CD14-positive monocyte (primary cell): Measurements from ENCODE around the gene DENND2D. TPM values are rescaled to one million over a fixed set of nuclear protein-coding genes. Genes with fewer than 3 reads are reported as not detected.
A peak's percentile ranks its signal among the peaks of the same experiment; 100 is the strongest.

ENCODE experiments used
- DNase-seq, 3 donors: peaks; one replicate each; pipeline ENCODE4 v3.0.0-alpha.2; 2011 to 2022
- H2AFZ ChIP-seq: 2 replicates; pipeline ENCODE4 v1.6.0; 2012; ENCODE audit warnings: mild to moderate bottlenecking, low read depth, low read length, inconsistent platforms; ENCODE audit not compliant: insufficient read depth, poor library complexity, severe bottlenecking
- H3K27ac ChIP-seq, 2 donors: 1 replicate in 1 of 2; 2 replicates in 1 of 2; pipeline ENCODE4 v1.5.1; 2012 to 2013; ENCODE audit warnings: low read length in 2 of 2, control low read depth in 1 of 2, inconsistent platforms in 1 of 2, low read depth in 1 of 2, mild to moderate bottlenecking in 1 of 2
- H3K27me3 ChIP-seq, 2 donors: one replicate each; pipeline versions ENCODE4 v1.6.0 to v1.6.1; 2011 to 2013; ENCODE audit warnings: low read length in 2 of 2; ENCODE audit not compliant: control insufficient read depth in 2 of 2, insufficient read depth in 2 of 2
- H3K36me3 ChIP-seq, 2 donors: replicated peaks in 1 of 2; 1 replicate in 1 of 2; 2 replicates in 1 of 2; pipeline versions ENCODE4 v1.5.1 to v1.6.1; 2012 to 2013; ENCODE audit warnings: low read length in 2 of 2, control low read depth in 1 of 2, inconsistent platforms in 1 of 2, mild to moderate bottlenecking in 1 of 2; ENCODE audit not compliant: insufficient read depth in 2 of 2, control insufficient read depth in 1 of 2
- H3K4me1 ChIP-seq, 2 donors: 1 replicate in 1 of 2; 2 replicates in 1 of 2; pipeline versions ENCODE4 v1.5.1 to v1.6.1; 2012 to 2013; ENCODE audit warnings: low read length in 2 of 2, control low read depth in 1 of 2, inconsistent platforms in 1 of 2, mild to moderate bottlenecking in 1 of 2, moderate library complexity in 1 of 2; ENCODE audit not compliant: insufficient read depth in 2 of 2, control insufficient read depth in 1 of 2
- H3K4me2 ChIP-seq: replicated peaks from 2 replicates; pipeline ENCODE3; 2012; ENCODE audit warnings: low read length, moderate library complexity, mild to moderate bottlenecking; ENCODE audit not compliant: poor library complexity, severe bottlenecking; ENCODE audit errors: extremely low read depth
- H3K4me3 ChIP-seq, 3 experiments: fragments of 200-600 bp in 1 of 3; sonication (generic) in 1 of 3; replicated peaks in 1 of 3; 1 replicate in 2 of 3; 2 replicates in 1 of 3; pipeline ENCODE4 v1.5.1; 2011 to 2013; ENCODE audit warnings: low read length in 3 of 3, mild to moderate bottlenecking in 3 of 3, control low read depth in 2 of 3, low read depth in 2 of 3, inconsistent platforms in 1 of 3, moderate library complexity in 1 of 3
- H3K79me2 ChIP-seq: 2 replicates; pipeline ENCODE4 v1.6.0; 2012; ENCODE audit warnings: mild to moderate bottlenecking, control low read depth, inconsistent platforms, low read length, moderate library complexity; ENCODE audit not compliant: insufficient read depth
- H3K9ac ChIP-seq: 2 replicates; pipeline ENCODE4 v1.6.0; 2017; ENCODE audit warnings: low read length, mild to moderate bottlenecking; ENCODE audit not compliant: insufficient read depth, poor library complexity, severe bottlenecking
- H3K9me3 ChIP-seq, 2 donors: replicated peaks in 1 of 2; 1 replicate in 1 of 2; 2 replicates in 1 of 2; pipeline versions ENCODE4 v1.5.1 to v1.6.1; 2012 to 2013; ENCODE audit warnings: low read length in 2 of 2, control low read depth in 1 of 2; ENCODE audit not compliant: control insufficient read depth in 1 of 2, insufficient read depth in 1 of 2
- H4K20me1 ChIP-seq: 2 replicates; pipeline ENCODE4 v1.6.0; 2012; ENCODE audit warnings: mild to moderate bottlenecking, low read length, control low read depth, moderate library complexity; ENCODE audit not compliant: insufficient read depth
- H3K27ac Mint-ChIP-seq, 7 donors: one replicate each; pipeline ENCODE4 v1.8.0; 2020; ENCODE audit warnings: mild to moderate bottlenecking in 7 of 7, mixed read lengths in 7 of 7, moderate library complexity in 6 of 7, inconsistent platforms in 2 of 7
- H3K27me3 Mint-ChIP-seq, 3 donors: one replicate each; pipeline ENCODE4 v1.8.0; 2021 to 2022; ENCODE audit warnings: low read depth in 3 of 3, mild to moderate bottlenecking in 3 of 3, mixed read lengths in 3 of 3, moderate library complexity in 3 of 3, inconsistent platforms in 1 of 3
- H3K36me3 Mint-ChIP-seq, 2 donors: one replicate each; pipeline ENCODE4 v1.8.0; 2020; ENCODE audit warnings: mixed read lengths in 2 of 2, inconsistent platforms in 1 of 2, mild to moderate bottlenecking in 1 of 2
- H3K4me1 Mint-ChIP-seq: one replicate; pipeline ENCODE4 v1.8.0; 2020; ENCODE audit warnings: mild to moderate bottlenecking, mixed read lengths
- H3K4me3 Mint-ChIP-seq, 2 donors: one replicate each; pipeline ENCODE4 v1.8.0; 2020; ENCODE audit warnings: mild to moderate bottlenecking in 2 of 2, mixed read lengths in 2 of 2, moderate library complexity in 1 of 2
- H3K9me3 Mint-ChIP-seq, 7 donors: one replicate each; pipeline ENCODE4 v1.8.0; 2020 to 2022; ENCODE audit warnings: mixed read lengths in 7 of 7, mild to moderate bottlenecking in 6 of 7, moderate library complexity in 6 of 7, inconsistent platforms in 2 of 7
- CTCF ChIP-seq: fragments of 200-600 bp; IDR thresholded peaks from one replicate; pipeline ENCODE4 v1.8.0; 2022; ENCODE audit warnings: antibody characterized with exemption, mild to moderate bottlenecking
- WGBS: methylation state at CpG from one replicate; pipeline ENCODE4 v1.1.5; 2013; ENCODE audit warnings: missing lambda C conversion rate; ENCODE audit not compliant: insufficient coverage; 5-methylcytosine and 5-hydroxymethylcytosine counted together
- intact Hi-C, 2 donors: fragments of 100-400 bp; cut with micrococcal nuclease; formaldehyde crosslinking; loops; one replicate each; pipeline versions ENCODE4 v1.15.0 to v1.15.1; 2023
- polyA plus RNA-seq, 3 donors: library from polyadenylated mRNA; depleted of rRNA in 1 of 3; unstranded in 2 of 3; stranded (reverse) in 1 of 3; fragments of 300-500 nt in 2 of 3; fragments of >200 nt in 1 of 3; fragmentation: Illumina TruSeq in 2 of 3; gene quantifications; 1 replicate in 2 of 3; 2 replicates in 1 of 3; pipeline ENCODE4 v1.2.3, GENCODE V29; 2012 to 2021

Gene DENND2D
- polyA plus RNA-seq, 3 donors, result 19.1 to 24.0 (median 22.4) TPM

- H2AFZ ChIP-seq, result no peak overlapping the region
- intact Hi-C loops, result loop anchor here in 1 of 2 donors (5.0 kb wide), 1 partner anchor 49 kb away; the partner anchor contains the start of genes CEPT1 and DRAM2
- peak in 2 of 3 donors; percentile 87 to 88 for DNase-seq
- Mint-ChIP-seq H3K36me3 (peaks cover 80 to 85% of the 10 kb centered on the region in 2 donors), H3K4me1 (peaks cover 54% of the 10 kb centered on the region), H3K4me3 (no peak overlapping the region), H3K27ac (peak overlapping the region in 5 of 7 donors; percentile 1 to 92 (median 63)), H3K9me3 (no peaks in the 10 kb centered on the region), H3K27me3 (no peaks in the 10 kb centered on the region)
- H3K27ac ChIP-seq, result peak overlapping the region in 1 of 2 donors; percentile 86
- no peaks in the 10 kb centered on the region for H4K20me1 ChIP-seq
- H3K27me3 ChIP-seq, result no peaks in the 10 kb centered on the region
- H3K4me3 ChIP-seq, result no peak overlapping the region
- H3K79me2 ChIP-seq, result no peaks in the 10 kb centered on the region
- H3K36me3 ChIP-seq, result peaks cover 47 to 82% of the 10 kb centered on the region in 2 donors
- no peaks in the 10 kb centered on the region for H3K9me3 ChIP-seq
- H3K4me1 ChIP-seq, result peaks cover 63 to 80% of the 10 kb centered on the region in 2 donors
- TF ChIP-seq CTCF, result no peak
- no peak overlapping the region for H3K9ac ChIP-seq
- 14% methylated on average over 2 of the region's 2 CpGs for WGBS
- no peak overlapping the region for H3K4me2 ChIP-seq
These were observed 9.5 kb downstream of the DENND2D start for GRCh38 chr1:111190931-111191451.

GRCh38 chr1:111184663-111185062 lies 15.8 kb downstream of the DENND2D start:
- no peak overlapping the region for H2AFZ ChIP-seq
- no peaks in the 10 kb centered on the region for H3K27me3 ChIP-seq
- peak; percentile 30 to 62 (median 58) for DNase-seq
- H3K4me1 ChIP-seq, result peaks cover 34 to 45% of the 10 kb centered on the region in 2 donors
- TF ChIP-seq CTCF, result no peak
- no peaks in the 10 kb centered on the region for H3K9me3 Mint-ChIP-seq
- no peak overlapping the region for H3K9ac ChIP-seq
- peak overlapping the region in 1 of 2 donors; percentile 78 for H3K27ac ChIP-seq
- H3K9me3 ChIP-seq, result no peaks in the 10 kb centered on the region
- H3K4me3 Mint-ChIP-seq, result no peak overlapping the region
- H3K27ac Mint-ChIP-seq, result peak overlapping the region in 6 of 7 donors; percentile 47 to 93 (median 84)
- H3K4me3 ChIP-seq, result no peak overlapping the region
- H3K4me1 Mint-ChIP-seq, result peaks cover 28% of the 10 kb centered on the region
- H3K79me2 ChIP-seq, result no peaks in the 10 kb centered on the region
- H3K36me3 Mint-ChIP-seq, result peaks cover 78 to 88% of the 10 kb centered on the region in 2 donors
- H3K36me3 ChIP-seq, result peaks cover 60 to 85% of the 10 kb centered on the region in 2 donors
- no peaks in the 10 kb centered on the region for H4K20me1 ChIP-seq
- H3K4me2 ChIP-seq, result peak overlapping the region; percentile 6
- no peaks in the 10 kb centered on the region for H3K27me3 Mint-ChIP-seq
- intact Hi-C loops, result no loop called here
